Inflammatory macrophage treated with lipopolysaccharide for 4 hours (primary cell): ENCODE measurements around the gene CCT6A.
"Not testable (repeated sequence)": the region's sequence is repeated elsewhere in the genome, so short reads cannot be mapped to it uniquely, and the experiment has no call there.

Experiments
- DNase-seq: peaks from one replicate; pipeline ENCODE4 v3.0.0-alpha.2; 2020

Gene CCT6A, protein sequence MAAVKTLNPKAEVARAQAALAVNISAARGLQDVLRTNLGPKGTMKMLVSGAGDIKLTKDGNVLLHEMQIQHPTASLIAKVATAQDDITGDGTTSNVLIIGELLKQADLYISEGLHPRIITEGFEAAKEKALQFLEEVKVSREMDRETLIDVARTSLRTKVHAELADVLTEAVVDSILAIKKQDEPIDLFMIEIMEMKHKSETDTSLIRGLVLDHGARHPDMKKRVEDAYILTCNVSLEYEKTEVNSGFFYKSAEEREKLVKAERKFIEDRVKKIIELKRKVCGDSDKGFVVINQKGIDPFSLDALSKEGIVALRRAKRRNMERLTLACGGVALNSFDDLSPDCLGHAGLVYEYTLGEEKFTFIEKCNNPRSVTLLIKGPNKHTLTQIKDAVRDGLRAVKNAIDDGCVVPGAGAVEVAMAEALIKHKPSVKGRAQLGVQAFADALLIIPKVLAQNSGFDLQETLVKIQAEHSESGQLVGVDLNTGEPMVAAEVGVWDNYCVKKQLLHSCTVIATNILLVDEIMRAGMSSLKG

DNA sequence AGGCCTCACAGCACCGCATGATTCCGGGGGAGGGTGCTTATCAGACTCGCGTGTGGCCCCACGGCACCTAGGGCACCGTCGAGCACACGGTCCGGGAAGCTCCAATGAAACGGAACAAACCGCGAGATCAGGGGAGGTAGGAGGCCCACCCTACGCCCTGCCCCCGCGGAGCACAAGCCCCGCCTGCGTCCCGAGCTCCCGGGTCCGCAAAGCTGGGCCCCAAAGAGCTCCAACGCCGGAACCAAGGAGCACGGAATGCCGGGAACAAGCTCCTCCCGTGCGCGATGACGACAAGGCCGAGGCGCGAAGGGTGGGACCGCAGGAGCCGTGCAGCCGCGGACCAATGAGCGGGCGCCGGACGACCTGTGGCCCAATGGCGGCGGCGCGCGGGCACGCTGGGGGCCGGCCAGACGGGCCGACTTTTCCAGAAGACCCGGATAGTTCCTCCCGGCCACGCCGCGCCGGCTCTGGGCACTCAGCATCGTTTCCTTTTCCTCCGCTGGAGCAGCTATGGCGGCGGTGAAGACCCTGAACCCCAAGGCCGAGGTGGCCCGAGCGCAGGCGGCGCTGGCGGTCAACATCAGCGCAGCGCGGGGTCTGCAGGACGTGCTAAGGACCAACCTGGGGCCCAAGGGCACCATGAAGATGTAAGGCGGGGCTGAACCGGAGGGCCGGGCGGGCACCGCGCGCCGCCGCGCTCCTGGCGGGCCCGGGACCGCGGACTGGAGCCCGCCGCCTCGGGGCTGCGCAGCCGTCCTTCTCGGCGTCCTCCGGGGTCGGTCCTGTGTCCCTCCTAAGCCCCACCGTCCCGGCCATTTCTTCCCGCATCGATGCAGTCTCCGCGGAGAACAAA, at the start of gene CCT6A, which contains the start of gene PSPH:
Gene CCT6A (plus strand): TSS at position 427 of the 853 bp plus-strand sequence. CDS start 84 bp downstream, at position 511.
Gene PSPH (minus strand): TSS at position 106 of the 853 bp plus-strand sequence. CDS start 30,232 bp downstream, outside the sequence.
- DNase-seq, result peak; percentile 97

DNA sequence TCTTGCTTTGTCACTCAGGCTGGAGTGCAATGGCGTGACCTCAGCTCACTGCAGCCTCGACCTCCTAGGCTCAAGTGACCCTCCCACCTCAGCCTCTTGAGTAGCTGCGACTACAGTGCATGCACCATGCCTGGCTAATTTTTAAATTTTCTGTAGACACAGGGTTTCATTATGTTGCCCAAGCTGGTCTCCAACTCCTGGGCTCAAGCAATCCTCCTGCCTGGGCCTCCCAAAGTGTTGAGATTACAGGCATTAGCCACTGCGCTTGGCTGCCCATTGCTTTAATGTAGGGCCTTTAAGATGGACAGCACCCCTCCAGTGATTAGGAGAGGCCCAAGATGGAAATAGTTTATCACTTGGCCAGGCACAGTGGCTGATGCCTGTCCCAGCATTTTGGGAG, 47.8 kb upstream of the CCT6A start:
- no peak for DNase-seq

DNA sequence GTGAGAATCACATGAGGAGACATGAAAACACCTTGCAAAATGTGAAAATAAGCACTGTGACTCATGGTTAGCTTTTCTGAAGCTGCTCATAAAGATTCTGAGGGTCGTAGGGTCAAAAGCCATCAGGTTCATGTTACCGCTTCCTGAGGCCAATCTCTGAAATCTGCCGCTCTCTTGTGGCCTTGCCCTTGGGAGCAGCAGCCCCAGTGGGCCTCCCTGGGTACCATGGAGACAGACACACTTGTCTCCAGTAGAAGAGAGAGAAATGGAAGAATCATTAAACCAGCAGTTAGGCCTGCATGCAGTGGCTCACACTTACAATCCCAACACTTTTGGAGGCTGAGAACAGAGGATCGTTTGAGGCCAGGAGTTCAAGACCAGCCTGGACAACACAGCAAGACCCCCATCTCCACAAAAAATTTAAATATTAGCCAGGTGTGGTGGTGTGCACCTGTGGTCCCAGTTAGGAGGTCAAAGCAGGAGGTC, 44.4 kb upstream of the CCT6A start:
- no peak for DNase-seq

DNA sequence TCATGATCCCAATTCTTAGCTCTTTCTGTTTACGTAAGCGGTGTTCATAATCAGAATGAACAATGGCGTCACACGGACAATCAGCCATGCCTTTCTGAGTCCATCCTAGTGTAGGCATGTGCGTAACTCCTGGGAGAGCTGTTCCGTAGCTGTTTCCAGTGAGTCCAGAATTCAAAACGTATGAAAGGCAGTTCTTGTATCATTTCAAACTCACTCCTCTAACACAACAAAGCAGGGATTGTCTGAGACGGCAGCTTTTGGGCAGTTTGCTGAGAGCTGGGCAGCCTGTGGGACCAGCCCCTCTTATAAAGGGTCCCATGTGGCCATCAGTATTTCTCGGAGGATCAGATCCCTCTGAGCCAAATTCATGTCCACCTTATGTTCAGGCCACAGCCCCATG, 43.7 kb upstream of the CCT6A start:
- no peak for DNase-seq

DNA sequence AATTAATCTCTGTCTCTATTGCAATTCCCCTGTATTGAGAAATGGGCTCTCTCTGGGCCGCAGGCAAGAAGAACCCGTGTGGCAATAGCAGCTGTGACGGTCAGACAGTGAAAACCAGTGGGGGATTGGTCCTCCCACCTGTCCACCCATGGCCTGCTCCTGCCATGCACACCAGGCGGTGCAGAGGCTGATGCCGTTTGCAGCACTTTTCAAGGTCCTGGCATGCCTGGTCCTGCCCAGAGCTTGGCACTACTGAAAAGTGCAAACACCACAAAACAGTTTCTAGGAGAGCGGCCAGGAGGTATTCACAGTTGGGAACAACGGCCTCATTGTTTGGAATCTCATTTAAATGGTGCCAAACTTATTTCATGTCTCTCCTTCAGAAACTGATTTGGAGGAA, 41.9 kb upstream of the CCT6A start:
- no peak for DNase-seq

DNA sequence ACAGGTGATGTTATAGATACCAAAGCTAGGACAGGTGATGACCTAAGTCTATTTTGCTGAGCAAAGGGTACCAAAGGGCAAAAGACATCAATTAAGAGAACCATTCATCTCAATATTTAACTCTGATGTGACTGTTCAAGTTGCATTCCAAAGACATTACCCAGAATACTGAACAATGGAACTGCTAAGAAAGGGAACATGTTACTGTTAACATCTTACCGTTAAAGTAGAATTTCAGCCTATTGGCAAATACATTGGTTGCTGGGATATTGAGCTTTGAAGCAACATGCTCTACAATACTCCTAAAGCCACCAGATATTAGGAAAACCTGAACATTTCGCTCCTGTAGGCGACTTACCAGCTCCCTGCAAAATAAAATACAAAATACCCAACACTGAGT, 34.5 kb upstream of the CCT6A start:
- not testable (repeated sequence) for DNase-seq

DNA sequence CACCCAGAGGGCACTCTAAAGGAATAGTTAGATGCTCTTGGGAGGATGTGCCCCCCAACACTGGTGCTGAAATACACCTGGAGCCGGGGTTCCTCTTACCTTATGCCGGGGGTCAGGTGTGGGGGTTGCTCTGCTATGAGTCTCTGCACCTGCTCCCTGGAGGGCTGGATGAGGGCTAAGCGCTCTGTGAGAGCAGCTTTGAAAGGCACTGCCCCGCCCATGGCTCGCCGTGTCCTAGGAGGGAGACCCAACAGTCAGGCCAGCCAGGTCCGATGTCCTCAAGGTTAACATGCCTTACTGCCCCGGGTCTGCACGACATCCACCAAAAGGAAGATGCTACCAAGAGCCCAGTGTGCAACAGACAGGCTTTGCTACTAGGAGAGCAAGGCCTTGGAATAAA, 32.1 kb upstream of the CCT6A start:
- no peak for DNase-seq

DNA sequence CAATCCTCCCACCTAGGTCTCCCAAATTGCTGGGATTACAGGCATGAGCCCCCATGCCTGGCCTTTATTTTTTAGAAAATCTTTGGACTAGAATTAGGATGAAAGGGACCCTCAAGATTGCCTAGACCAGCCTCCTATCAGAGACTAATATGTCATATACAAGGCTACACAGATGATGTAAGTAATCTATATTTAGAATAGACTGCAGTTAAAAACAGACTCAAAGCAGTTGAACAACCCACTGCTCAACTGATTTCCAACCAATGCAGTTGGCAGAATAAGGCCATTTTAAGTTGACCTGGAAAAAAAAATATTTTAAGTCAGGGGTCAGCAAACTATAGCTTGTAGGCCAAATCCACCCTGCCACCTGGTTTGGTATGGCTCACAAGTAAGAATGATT, 28.1 kb upstream of the CCT6A start:
- DNase-seq, result no peak

DNA sequence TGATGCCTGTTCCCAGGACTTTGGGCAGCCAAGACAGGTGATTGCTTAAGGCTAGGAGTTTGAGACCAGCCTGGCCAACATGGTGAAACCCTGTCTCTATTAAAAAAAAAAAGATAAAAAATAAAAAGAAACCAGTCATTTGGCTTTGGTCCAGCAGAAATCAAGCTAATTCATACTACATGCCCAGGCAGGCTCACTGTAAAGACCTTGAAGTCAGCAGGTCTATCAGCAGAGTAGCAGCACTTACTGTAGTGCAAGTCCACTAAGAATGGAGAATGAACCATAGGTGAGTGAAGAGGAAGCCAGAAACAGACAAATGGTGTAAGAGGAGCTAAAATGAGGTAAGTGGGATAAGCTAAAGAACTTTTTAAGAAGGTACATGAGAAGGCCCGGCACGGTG, 25.0 kb upstream of the CCT6A start:
- no peak for DNase-seq

DNA sequence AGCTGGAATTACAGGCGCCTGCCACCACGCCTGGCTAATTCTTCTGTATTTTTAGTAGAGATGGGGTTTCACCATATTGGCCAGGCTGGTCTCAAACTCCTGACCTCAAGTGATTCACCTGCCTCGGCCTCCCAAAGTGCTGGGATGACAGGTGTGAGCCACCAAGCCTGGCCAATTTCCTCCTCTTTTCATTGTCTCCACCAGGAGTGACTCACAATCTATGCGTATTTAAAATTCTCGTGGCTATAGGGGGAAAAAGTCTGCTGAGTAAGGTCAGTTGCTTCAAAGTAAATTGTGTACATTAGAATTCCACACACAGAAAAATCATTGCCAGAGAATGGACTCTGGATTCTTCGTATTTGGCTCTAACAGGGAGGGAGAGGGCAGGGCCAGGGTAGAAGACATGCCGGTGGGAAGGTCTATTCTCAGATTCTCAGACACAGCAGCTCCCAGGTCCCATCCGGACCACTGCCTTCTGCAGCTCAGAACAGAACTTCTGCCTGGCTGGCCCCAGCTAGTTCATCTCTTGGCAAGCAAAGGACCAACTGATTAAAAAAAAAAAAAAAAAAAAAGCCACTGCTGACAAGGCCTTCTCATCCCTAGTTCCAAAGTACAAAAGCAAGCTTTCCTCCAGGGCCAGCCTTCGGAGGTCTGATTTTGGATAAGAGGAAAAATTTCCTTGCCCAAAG, 22.5 kb upstream of the CCT6A start:
- no peak for DNase-seq

DNA sequence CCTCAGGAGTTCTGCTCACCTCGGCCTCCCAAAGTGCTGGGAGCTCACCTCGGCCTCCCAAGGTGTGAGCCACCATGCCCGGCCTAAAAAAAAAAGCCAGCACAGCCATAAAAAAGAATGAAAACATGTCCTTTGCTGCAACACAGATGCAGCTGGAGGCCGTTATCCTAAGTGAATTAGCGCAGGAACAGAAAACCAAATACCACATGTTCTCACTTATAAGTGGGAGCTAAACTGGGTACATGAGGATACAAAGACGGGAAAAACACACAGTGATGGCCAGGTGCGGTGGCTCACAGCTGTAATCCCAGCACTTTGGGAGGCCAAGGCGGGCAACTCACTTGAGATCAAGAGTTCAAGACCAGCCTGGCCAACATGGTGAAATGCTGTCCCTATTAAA, 21.2 kb upstream of the CCT6A start:
- no peak for DNase-seq

DNA sequence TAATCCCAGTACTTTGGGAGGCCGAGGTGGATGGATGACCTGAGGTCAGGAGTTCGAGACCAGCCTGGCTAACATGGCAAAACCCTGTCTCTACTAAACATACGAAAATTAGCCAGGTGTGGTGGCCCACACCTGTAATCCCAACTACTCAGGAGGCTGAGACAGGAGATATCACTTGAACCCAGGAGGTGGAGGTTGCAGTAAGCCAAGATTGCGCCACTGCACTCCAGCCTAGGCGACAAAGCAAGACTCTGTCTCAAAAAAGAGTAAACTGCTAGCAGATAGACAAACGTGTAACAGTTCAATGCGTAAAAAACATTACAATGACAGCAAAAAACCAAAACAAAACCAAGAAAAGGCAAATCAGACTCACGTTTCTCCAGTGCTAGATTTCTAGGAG, 20.0 kb upstream of the CCT6A start:
- DNase-seq, result not testable (repeated sequence)

DNA sequence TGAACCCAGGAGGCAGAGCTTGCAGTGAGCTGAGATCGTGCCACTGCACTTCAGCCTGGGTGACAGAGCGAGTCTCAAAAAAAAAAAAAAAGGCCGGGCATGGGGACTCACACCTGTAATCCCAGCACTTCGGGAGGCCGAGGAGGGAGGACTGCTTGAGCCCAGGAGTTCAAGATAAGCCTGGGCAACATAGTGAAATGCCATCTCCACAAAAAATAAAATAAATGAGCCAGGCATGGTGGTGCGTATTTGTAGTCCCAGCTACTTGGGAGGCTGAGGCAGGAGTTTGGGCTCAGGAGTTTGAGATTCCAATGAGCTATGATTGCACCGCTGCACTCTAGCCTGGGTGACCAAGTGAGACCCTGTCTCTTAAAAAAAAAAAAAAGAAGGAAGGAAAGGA, 19.0 kb upstream of the CCT6A start:
- not testable (repeated sequence) for DNase-seq

DNA sequence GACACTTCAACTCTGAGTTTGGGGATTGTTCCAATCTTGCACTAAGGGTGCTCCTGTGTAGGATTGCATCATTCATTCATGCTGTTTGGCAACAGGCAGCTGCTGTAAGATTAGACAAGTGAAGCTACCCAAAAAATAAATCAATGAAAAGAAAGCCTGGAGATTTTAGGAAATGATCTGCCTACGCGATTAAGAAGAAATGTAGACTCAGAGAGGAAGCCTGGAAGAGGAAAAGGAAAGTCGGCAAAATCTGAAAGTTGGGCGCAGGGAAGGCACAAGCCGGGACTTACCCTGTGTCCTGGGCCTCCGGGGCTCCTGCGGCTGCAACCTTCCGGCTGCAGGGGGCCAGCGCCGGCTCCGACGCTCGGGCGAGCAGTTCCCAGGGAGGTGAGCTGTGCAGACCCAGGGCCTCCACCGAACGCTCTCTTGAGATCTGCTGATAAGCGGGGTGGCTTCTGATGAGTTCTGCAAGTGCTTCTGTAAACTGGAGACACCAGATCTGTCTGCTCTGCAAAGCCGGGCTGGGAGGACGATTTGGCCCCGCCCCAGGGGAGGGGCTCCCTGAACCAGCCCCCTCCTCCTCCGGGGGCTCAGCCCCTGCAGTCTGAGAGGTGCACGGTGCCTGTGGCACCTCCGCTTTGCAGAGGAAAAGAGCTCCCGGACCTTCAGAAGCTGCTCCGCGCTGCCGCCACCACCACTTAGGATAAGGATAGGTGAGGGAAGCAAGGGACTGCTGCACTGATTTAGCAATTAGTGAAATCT, 17.7 kb upstream of the CCT6A start:
- peak; percentile 67 for DNase-seq

DNA sequence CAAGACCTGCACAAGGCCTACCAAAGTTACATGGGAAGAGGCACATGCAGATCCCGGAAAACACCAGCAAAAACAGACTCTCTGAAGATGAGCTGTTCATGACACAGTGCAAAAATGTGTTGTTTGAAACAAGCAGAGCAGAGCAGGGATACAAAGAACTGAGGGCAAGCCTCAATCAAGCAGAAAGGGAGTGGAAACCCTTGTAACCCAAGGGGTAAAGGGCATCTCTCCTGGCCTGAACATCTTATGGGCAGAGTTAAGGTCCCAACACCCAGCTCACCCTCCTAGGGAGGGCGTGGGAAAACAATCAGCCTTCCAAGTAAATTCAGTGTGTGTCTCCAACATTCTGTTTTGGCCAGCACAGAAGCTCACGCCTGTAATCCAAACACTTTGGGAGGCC, 10.8 kb upstream of the CCT6A start:
- no peak for DNase-seq

DNA sequence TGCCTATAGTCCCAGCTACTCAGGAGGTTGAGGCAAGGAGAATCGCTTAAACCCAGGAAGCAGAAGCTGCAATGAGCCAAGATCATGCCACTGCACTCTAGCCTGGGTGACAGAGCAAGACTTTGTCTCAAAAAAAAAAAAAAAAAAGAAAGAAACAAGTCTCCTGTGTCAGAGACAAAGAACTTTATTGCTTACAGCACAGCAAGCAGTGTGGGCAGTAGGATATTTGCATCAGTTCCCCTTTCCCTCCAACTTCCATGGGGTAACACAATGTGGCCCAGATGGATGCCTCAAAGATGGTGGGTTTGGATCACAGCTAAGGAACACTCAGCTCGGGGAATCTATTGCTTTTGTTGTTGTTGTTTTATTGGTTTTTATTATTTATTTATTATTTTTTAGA, 5.8 kb upstream of the CCT6A start:
- DNase-seq, result peak; percentile 72

DNA sequence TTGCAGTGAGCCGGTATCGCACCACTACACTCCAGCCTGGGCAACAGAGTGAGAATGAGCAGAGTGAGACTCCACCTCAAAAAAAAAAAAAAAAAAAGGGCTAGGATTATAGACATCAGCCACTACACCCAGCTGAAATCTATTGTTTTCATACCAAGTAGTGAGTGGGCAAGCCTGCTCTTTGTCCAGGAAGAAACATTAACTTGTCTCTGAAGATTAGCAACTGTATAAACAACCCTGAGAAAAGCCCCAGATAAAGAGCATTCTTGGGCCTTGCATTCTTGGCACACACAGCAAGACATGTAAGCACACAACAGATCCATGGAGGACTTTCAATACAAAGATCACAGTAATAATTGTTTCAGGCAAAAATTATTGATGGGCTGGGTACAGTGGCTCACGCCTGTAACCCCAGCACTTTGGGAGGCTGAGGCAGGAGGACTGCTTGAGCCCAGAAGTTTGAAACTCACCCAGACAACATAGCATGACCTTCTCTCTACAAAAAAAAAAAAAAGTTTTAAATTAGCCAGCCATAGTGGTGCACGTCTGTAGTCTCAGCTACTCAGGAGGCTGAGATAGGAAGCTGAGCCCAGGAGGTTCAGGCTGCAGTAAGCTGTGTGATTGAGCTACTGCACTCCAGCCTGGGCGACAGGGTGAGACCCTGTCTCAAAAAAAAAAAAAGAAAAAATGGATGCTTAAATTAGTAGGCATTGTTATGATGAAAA, 4.7 kb upstream of the CCT6A start:
- no peak for DNase-seq

DNA sequence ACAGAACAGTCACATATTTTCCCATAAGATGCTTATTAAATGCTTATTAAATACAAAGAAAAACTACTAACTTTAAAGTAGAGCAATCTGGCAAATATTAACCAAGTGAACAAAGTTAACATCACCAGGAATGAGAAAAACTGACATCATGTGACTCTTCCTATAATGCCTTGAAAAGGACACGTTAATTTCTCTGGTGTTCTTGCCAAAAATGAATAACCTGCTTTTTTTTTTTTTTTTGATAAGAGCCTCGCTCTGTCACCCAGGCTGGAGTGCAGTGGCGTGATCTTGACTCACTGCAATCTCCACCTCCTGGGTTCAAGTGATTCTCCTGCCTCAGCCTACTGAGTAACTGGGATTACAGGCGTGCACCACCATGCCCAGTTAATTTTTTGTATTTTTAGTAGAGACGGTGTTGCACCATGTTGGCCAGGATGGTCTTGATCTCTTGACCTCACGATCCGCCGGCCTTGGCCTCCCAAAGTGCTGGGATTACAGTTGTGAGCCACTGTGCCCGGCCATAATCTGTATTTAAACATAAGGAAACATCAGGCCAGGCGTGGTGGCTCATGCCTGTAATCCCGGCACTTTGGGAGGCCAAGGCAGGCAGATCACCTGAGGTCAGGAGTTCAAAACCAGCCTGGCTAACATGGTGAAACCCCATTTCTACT, 4.0 kb upstream of the CCT6A start:
- not testable (repeated sequence) for DNase-seq

DNA sequence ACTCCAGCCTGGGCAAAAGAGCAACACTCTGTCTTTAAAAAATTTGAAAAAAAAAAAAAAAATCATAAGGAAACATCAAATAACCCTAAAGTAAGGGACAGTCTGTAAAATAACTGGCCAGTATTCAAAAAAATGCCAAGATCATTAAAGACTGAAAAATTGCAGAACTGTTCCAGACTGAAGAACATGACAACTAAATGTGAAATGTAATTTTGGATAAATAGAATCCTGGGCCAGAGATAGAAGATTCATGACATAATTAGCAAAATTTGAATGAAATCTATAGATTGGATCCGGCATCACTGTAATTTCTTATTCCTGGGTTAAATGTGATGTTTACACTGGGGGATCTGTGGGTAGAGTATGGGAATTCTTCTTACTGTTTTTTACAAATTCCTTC, 3.3 kb upstream of the CCT6A start:
- DNase-seq, result no peak

DNA sequence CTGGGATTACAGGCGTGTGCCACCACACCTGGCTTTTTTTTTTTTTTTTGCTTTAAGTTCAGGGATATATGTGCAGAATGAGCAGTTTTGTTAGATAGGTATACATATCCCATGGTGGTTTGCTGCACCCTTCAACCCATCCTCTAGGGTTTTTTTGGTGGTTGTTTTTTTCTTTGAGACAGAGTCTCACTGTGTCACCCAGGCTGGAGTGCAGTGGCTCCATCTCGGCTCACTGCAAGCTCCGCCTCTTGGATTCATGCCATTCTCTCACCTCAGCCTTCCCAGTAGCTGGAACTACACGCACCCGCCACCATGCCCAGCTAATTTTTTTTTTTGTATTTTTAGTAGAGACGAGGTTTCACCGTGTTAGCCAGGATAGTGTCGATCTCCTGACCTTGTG, 2.8 kb upstream of the CCT6A start:
- DNase-seq, result not testable (repeated sequence)

DNA sequence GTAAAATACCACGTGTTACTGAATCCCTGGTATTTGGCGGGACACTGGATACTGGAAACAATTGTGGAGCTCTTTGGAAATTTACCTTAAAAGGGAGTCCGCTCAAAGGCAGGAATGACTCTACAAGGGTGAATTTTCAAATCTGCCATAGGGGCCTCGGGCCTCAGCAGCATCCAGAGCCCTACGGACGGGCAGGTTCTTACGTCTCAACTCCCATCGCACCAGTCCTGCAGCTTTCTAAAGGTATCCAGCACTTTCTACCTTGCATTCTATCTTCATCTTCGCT, 569 bp upstream of the CCT6A start:
- DNase-seq, result no peak
